CD14-positive monocyte (primary cell): ENCODE data around the gene FAM170B. TPM values are rescaled to one million over a fixed set of nuclear protein-coding genes. Genes with fewer than 3 reads are reported as not detected.

Source experiments
- DNase-seq, 3 donors: peaks; one replicate each; pipeline ENCODE4 v3.0.0-alpha.2; 2011 to 2022
- H2AFZ ChIP-seq: 2 replicates; pipeline ENCODE4 v1.6.0; 2012; ENCODE audit warnings: mild to moderate bottlenecking, low read depth, low read length, inconsistent platforms; ENCODE audit not compliant: insufficient read depth, poor library complexity, severe bottlenecking
- H3K27ac ChIP-seq, 2 donors: 1 replicate in 1 of 2; 2 replicates in 1 of 2; pipeline ENCODE4 v1.5.1; 2012 to 2013; ENCODE audit warnings: low read length in 2 of 2, control low read depth in 1 of 2, inconsistent platforms in 1 of 2, low read depth in 1 of 2, mild to moderate bottlenecking in 1 of 2
- H3K27me3 ChIP-seq, 2 donors: one replicate each; pipeline versions ENCODE4 v1.6.0 to v1.6.1; 2011 to 2013; ENCODE audit warnings: low read length in 2 of 2; ENCODE audit not compliant: control insufficient read depth in 2 of 2, insufficient read depth in 2 of 2
- H3K36me3 ChIP-seq, 2 donors: replicated peaks in 1 of 2; 1 replicate in 1 of 2; 2 replicates in 1 of 2; pipeline versions ENCODE4 v1.5.1 to v1.6.1; 2012 to 2013; ENCODE audit warnings: low read length in 2 of 2, control low read depth in 1 of 2, inconsistent platforms in 1 of 2, mild to moderate bottlenecking in 1 of 2; ENCODE audit not compliant: insufficient read depth in 2 of 2, control insufficient read depth in 1 of 2
- H3K4me1 ChIP-seq, 2 donors: 1 replicate in 1 of 2; 2 replicates in 1 of 2; pipeline versions ENCODE4 v1.5.1 to v1.6.1; 2012 to 2013; ENCODE audit warnings: low read length in 2 of 2, control low read depth in 1 of 2, inconsistent platforms in 1 of 2, mild to moderate bottlenecking in 1 of 2, moderate library complexity in 1 of 2; ENCODE audit not compliant: insufficient read depth in 2 of 2, control insufficient read depth in 1 of 2
- H3K4me2 ChIP-seq: replicated peaks from 2 replicates; pipeline ENCODE3; 2012; ENCODE audit warnings: low read length, moderate library complexity, mild to moderate bottlenecking; ENCODE audit not compliant: poor library complexity, severe bottlenecking; ENCODE audit errors: extremely low read depth
- H3K4me3 ChIP-seq, 3 experiments: fragments of 200-600 bp in 1 of 3; sonication (generic) in 1 of 3; replicated peaks in 1 of 3; 1 replicate in 2 of 3; 2 replicates in 1 of 3; pipeline ENCODE4 v1.5.1; 2011 to 2013; ENCODE audit warnings: low read length in 3 of 3, mild to moderate bottlenecking in 3 of 3, control low read depth in 2 of 3, low read depth in 2 of 3, inconsistent platforms in 1 of 3, moderate library complexity in 1 of 3
- H3K79me2 ChIP-seq: 2 replicates; pipeline ENCODE4 v1.6.0; 2012; ENCODE audit warnings: mild to moderate bottlenecking, control low read depth, inconsistent platforms, low read length, moderate library complexity; ENCODE audit not compliant: insufficient read depth
- H3K9ac ChIP-seq: 2 replicates; pipeline ENCODE4 v1.6.0; 2017; ENCODE audit warnings: low read length, mild to moderate bottlenecking; ENCODE audit not compliant: insufficient read depth, poor library complexity, severe bottlenecking
- H3K9me3 ChIP-seq, 2 donors: replicated peaks in 1 of 2; 1 replicate in 1 of 2; 2 replicates in 1 of 2; pipeline versions ENCODE4 v1.5.1 to v1.6.1; 2012 to 2013; ENCODE audit warnings: low read length in 2 of 2, control low read depth in 1 of 2; ENCODE audit not compliant: control insufficient read depth in 1 of 2, insufficient read depth in 1 of 2
- H4K20me1 ChIP-seq: 2 replicates; pipeline ENCODE4 v1.6.0; 2012; ENCODE audit warnings: mild to moderate bottlenecking, low read length, control low read depth, moderate library complexity; ENCODE audit not compliant: insufficient read depth
- H3K27ac Mint-ChIP-seq, 7 donors: one replicate each; pipeline ENCODE4 v1.8.0; 2020; ENCODE audit warnings: mild to moderate bottlenecking in 7 of 7, mixed read lengths in 7 of 7, moderate library complexity in 6 of 7, inconsistent platforms in 2 of 7
- H3K27me3 Mint-ChIP-seq, 3 donors: one replicate each; pipeline ENCODE4 v1.8.0; 2021 to 2022; ENCODE audit warnings: low read depth in 3 of 3, mild to moderate bottlenecking in 3 of 3, mixed read lengths in 3 of 3, moderate library complexity in 3 of 3, inconsistent platforms in 1 of 3
- H3K36me3 Mint-ChIP-seq, 2 donors: one replicate each; pipeline ENCODE4 v1.8.0; 2020; ENCODE audit warnings: mixed read lengths in 2 of 2, inconsistent platforms in 1 of 2, mild to moderate bottlenecking in 1 of 2
- H3K4me1 Mint-ChIP-seq: one replicate; pipeline ENCODE4 v1.8.0; 2020; ENCODE audit warnings: mild to moderate bottlenecking, mixed read lengths
- H3K4me3 Mint-ChIP-seq, 2 donors: one replicate each; pipeline ENCODE4 v1.8.0; 2020; ENCODE audit warnings: mild to moderate bottlenecking in 2 of 2, mixed read lengths in 2 of 2, moderate library complexity in 1 of 2
- H3K9me3 Mint-ChIP-seq, 7 donors: one replicate each; pipeline ENCODE4 v1.8.0; 2020 to 2022; ENCODE audit warnings: mixed read lengths in 7 of 7, mild to moderate bottlenecking in 6 of 7, moderate library complexity in 6 of 7, inconsistent platforms in 2 of 7
- WGBS: methylation state at CpG from one replicate; pipeline ENCODE4 v1.1.5; 2013; ENCODE audit warnings: missing lambda C conversion rate; ENCODE audit not compliant: insufficient coverage; 5-methylcytosine and 5-hydroxymethylcytosine counted together
- intact Hi-C, 2 donors: fragments of 100-400 bp; cut with micrococcal nuclease; formaldehyde crosslinking; loops; one replicate each; pipeline versions ENCODE4 v1.15.0 to v1.15.1; 2023
- polyA plus RNA-seq, 3 donors: library from polyadenylated mRNA; depleted of rRNA in 1 of 3; unstranded in 2 of 3; stranded (reverse) in 1 of 3; fragments of 300-500 nt in 2 of 3; fragments of >200 nt in 1 of 3; fragmentation: Illumina TruSeq in 2 of 3; gene quantifications; 1 replicate in 2 of 3; 2 replicates in 1 of 3; pipeline ENCODE4 v1.2.3, GENCODE V29; 2012 to 2021
- TF ChIP-seq, protein P1 (sequence below): fragments of 200-600 bp; IDR thresholded peaks from one replicate; pipeline ENCODE4 v1.8.0; 2022; ENCODE audit warnings: antibody characterized with exemption, mild to moderate bottlenecking

The FAM170B gene
- polyA plus RNA-seq, 3 donors = not detected

DNA sequence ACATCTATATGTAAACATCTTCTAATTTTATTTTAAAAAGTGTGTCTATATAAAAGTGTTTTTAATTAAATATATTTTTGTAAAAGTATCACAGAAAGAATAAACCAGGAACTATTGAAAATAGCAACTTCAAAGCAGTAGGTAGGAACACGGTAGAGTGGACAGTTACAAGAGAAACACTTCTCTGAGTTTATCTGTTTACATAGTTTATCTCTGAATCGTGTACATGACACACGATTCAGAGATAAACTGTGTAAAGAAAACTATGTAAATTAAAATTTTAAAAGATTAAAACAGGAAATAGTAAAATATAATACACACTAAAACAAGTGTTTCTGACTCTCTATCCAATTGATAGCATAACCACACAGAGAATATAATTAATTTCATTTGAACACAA is 25.1 kb upstream of the FAM170B start:
- no peak overlapping the region for H3K4me2 ChIP-seq
- no peak for DNase-seq
- Mint-ChIP-seq H3K4me3 (no peak overlapping the region), H3K9me3 (no peaks in the 10 kb centered on the region), H3K27ac (no peak overlapping the region), H3K36me3 (no peaks in the 10 kb centered on the region), H3K27me3 (peaks cover 0 to 6% (median 4%) of the 10 kb centered on the region in 3 donors), H3K4me1 (peaks cover 7% of the 10 kb centered on the region)
- intact Hi-C loops = no loop called here
- WGBS = no CpG with 5 or more reads among the region's 3 CpGs
- no peaks in the 10 kb centered on the region for H3K4me1 ChIP-seq
- H3K27ac ChIP-seq = no peak overlapping the region
- H3K79me2 ChIP-seq = no peaks in the 10 kb centered on the region
- no peak overlapping the region for H2AFZ ChIP-seq
- H3K4me3 ChIP-seq = no peak overlapping the region
- H3K9ac ChIP-seq = no peak overlapping the region
- H3K36me3 ChIP-seq = no peaks in the 10 kb centered on the region
- TF ChIP-seq, protein P1, sequence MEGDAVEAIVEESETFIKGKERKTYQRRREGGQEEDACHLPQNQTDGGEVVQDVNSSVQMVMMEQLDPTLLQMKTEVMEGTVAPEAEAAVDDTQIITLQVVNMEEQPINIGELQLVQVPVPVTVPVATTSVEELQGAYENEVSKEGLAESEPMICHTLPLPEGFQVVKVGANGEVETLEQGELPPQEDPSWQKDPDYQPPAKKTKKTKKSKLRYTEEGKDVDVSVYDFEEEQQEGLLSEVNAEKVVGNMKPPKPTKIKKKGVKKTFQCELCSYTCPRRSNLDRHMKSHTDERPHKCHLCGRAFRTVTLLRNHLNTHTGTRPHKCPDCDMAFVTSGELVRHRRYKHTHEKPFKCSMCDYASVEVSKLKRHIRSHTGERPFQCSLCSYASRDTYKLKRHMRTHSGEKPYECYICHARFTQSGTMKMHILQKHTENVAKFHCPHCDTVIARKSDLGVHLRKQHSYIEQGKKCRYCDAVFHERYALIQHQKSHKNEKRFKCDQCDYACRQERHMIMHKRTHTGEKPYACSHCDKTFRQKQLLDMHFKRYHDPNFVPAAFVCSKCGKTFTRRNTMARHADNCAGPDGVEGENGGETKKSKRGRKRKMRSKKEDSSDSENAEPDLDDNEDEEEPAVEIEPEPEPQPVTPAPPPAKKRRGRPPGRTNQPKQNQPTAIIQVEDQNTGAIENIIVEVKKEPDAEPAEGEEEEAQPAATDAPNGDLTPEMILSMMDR = no peak
- H3K27me3 ChIP-seq = no peaks in the 10 kb centered on the region
- no peaks in the 10 kb centered on the region for H3K9me3 ChIP-seq
- H4K20me1 ChIP-seq = no peaks in the 10 kb centered on the region

DNA sequence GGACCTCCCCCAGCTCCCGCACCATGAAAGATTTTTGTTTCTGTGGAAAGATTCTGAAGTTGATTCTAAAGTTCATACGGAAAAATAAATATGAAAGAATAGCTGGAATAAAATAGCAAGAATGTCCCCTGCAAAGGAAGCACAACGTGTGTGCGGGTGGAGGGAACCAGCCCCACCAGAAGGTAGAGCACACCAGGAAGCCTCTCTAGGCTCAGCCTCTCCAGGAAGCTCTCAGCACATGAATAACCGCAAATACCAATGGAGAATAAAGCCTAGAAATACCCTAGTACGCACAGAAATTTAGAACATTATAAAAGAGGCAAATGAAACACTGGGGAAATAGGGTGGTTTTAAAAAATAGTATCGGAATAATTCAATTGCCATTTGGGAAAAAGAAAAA is 24.6 kb upstream of the FAM170B start:
- intact Hi-C loops = no loop called here
- Histone ChIP-seq H3K27me3 (no peaks in the 10 kb centered on the region), H3K9me3 (no peaks in the 10 kb centered on the region), H3K27ac (no peak overlapping the region), H3K9ac (no peak overlapping the region), H3K36me3 (no peaks in the 10 kb centered on the region), H2AFZ (no peak overlapping the region), H3K4me3 (no peak overlapping the region), H3K4me2 (no peak overlapping the region), H3K4me1 (no peaks in the 10 kb centered on the region), H4K20me1 (no peaks in the 10 kb centered on the region), H3K79me2 (no peaks in the 10 kb centered on the region)
- H3K27me3 Mint-ChIP-seq = peaks cover under 1 to 7% (median 4%) of the 10 kb centered on the region in 3 donors
- H3K36me3 Mint-ChIP-seq = no peaks in the 10 kb centered on the region
- no peaks in the 10 kb centered on the region for H3K9me3 Mint-ChIP-seq
- no peak overlapping the region for H3K4me3 Mint-ChIP-seq
- no peak overlapping the region for H3K27ac Mint-ChIP-seq
- H3K4me1 Mint-ChIP-seq = peaks cover 7% of the 10 kb centered on the region
- 44% methylated on average over 2 of the region's 7 CpGs for WGBS
- no peak for DNase-seq
- TF ChIP-seq, protein P1 = no peak
